Astrocyte of the cerebellum (primary cell): Measurements from ENCODE around the gene MAGI1.

Experiments
- DNase-seq: peaks from one replicate; pipeline ENCODE4 v3.0.0-alpha.2; 2011; ENCODE audit warnings: low read depth
- H3K4me3 ChIP-seq: 2 replicates; pipeline ENCODE4 v1.5.1; 2011; ENCODE audit warnings: mild to moderate bottlenecking, low read depth, low read length, moderate library complexity
- in situ Hi-C: cut with HindIII; loops from 2 replicates; pipeline ENCODE4 v1.10.0; 2017; ENCODE audit warnings: low sequenced_read_pairs
- TF ChIP-seq, protein P1 (sequence below): IDR thresholded peaks from 2 replicates; pipeline ENCODE4 v1.5.1; 2012; ENCODE audit warnings: low read length, low read depth, moderate library complexity, mild to moderate bottlenecking; ENCODE audit errors: missing control alignments

Gene MAGI1

DNA sequence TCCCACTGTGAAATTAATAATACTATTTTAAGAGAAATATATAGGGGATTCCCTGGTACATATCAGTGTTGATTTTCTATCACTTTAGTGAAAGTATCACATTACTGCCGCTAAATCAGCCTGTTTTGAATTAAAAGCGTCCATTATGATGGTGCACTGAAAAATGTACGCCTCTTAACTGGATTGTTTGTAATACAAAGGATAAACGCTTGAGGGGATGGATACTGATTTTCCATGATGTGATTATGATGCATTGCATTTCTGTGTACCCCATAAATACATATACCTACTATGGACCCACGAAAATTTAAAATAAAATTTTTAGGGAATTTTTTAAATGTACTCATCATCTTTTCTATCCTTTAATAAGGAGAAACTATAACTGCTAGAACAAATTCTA is 478.6 kb downstream of the MAGI1 start:
- in situ Hi-C loops, result no loop called here
- H3K4me3 ChIP-seq, result no peak overlapping the region
- DNase-seq, result no peak
- TF ChIP-seq, protein P1, sequence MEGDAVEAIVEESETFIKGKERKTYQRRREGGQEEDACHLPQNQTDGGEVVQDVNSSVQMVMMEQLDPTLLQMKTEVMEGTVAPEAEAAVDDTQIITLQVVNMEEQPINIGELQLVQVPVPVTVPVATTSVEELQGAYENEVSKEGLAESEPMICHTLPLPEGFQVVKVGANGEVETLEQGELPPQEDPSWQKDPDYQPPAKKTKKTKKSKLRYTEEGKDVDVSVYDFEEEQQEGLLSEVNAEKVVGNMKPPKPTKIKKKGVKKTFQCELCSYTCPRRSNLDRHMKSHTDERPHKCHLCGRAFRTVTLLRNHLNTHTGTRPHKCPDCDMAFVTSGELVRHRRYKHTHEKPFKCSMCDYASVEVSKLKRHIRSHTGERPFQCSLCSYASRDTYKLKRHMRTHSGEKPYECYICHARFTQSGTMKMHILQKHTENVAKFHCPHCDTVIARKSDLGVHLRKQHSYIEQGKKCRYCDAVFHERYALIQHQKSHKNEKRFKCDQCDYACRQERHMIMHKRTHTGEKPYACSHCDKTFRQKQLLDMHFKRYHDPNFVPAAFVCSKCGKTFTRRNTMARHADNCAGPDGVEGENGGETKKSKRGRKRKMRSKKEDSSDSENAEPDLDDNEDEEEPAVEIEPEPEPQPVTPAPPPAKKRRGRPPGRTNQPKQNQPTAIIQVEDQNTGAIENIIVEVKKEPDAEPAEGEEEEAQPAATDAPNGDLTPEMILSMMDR, result no peak

GRCh38 chr3:65559643-65560042 is 479.1 kb downstream of the MAGI1 start:
- no peak overlapping the region for H3K4me3 ChIP-seq
- no peak for DNase-seq
- in situ Hi-C loops, result no loop called here
- TF ChIP-seq, protein P1, result no peak

DNA sequence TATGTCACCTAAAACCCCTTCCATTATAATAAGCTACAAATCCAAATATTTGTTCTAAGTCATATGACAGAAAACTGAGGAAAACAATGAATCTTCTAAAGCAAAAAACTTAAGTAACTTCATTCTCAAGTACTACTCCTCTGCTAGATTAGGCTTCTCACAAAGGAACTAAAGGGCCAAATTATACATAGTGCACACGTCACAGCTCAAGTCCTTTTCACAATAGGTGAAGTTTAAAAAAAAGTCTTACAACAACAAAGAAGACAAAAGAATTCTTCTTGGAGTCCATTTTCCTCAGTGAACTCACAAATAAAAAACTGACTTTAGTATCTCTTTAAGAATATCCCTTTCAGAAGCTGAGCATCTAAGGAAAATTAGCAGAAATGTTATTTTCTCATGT is 479.9 kb downstream of the MAGI1 start:
- no peak for DNase-seq
- in situ Hi-C loops, result no loop called here
- TF ChIP-seq, protein P1, result no peak
- H3K4me3 ChIP-seq, result no peak overlapping the region

GRCh38 chr3:65557899-65558564 is 480.7 kb downstream of the MAGI1 start:
- H3K4me3 ChIP-seq, result no peak overlapping the region
- TF ChIP-seq, protein P1, result no peak
- in situ Hi-C loops, result no loop called here
- no peak for DNase-seq

- no peak for DNase-seq
- in situ Hi-C loops, result no loop called here
- TF ChIP-seq, protein P1, result no peak
- H3K4me3 ChIP-seq, result no peak overlapping the region
These were observed 481.7 kb downstream of the MAGI1 start for GRCh38 chr3:65556934-65557577.

DNA sequence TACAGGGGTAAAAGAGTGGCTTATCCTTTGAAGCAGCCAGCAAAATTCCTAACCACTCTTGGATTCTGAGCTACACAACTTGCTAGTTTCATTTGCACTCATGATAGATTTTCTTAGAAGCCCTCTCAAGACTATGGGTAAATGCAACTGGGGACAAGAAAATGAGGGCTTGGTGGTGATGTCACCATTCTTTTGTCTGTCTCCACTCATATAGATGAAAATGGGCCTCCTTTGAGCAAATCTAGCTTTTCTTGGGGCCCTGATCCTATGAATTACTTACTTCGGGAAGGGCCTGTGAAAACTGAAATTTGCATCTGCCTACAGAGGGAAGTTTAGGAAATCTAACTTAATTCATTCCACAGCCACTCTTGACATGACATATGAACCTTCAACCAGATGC is 486.3 kb downstream of the MAGI1 start:
- DNase-seq, result no peak
- in situ Hi-C loops, result no loop called here
- TF ChIP-seq, protein P1, result no peak
- no peak overlapping the region for H3K4me3 ChIP-seq
